Smooth muscle cell (in vitro differentiated cells): ENCODE data around the gene DCAF16. TPM values are rescaled to one million over a fixed set of nuclear protein-coding genes. Genes with fewer than 3 reads are reported as not detected.

Source experiments
- DNase-seq: peaks from one replicate; lab custom pipeline; 2025; ENCODE audit not compliant: unreplicated experiment; lab: John Stamatoyannopoulos, UW
- H2AFZ ChIP-seq: fragments of 200-600 bp; sonication (generic); 2 replicates; pipeline ENCODE4 v1.6.0; 2016; ENCODE audit warnings: antibody characterized with exemption, low read depth, mild to moderate bottlenecking
- H3F3A ChIP-seq: fragments of 200-600 bp; sonication (generic); 2 replicates; pipeline ENCODE4 v1.6.0; 2017; ENCODE audit warnings: antibody characterized with exemption, low read depth
- H3K27ac ChIP-seq: fragments of 200-600 bp; sonication (generic); 2 replicates; pipeline ENCODE4 v1.5.1; 2016; ENCODE audit warnings: low read depth, mild to moderate bottlenecking
- H3K27me3 ChIP-seq: fragments of 200-600 bp; sonication (generic); 2 replicates; pipeline ENCODE4 v1.6.1; 2016; ENCODE audit warnings: low read depth, mild to moderate bottlenecking
- H3K36me3 ChIP-seq: fragments of 200-600 bp; sonication (generic); 2 replicates; pipeline ENCODE4 v1.5.1; 2016; ENCODE audit warnings: low read depth
- H3K4me1 ChIP-seq: fragments of 200-600 bp; sonication (generic); 2 replicates; pipeline ENCODE4 v1.5.1; 2016; ENCODE audit warnings: low read depth
- H3K4me2 ChIP-seq: fragments of 200-600 bp; sonication (generic); 2 replicates; pipeline ENCODE4 v1.6.0; 2016; ENCODE audit warnings: mild to moderate bottlenecking
- H3K4me3 ChIP-seq: fragments of 200-600 bp; sonication (generic); 2 replicates; pipeline ENCODE4 v1.5.1; 2016; ENCODE audit warnings: mild to moderate bottlenecking
- H3K79me2 ChIP-seq: fragments of 200-600 bp; sonication (generic); 2 replicates; pipeline ENCODE4 v1.6.0; 2016; ENCODE audit warnings: low read depth, mild to moderate bottlenecking
- H3K9ac ChIP-seq: fragments of 200-600 bp; sonication (generic); 2 replicates; pipeline ENCODE4 v1.6.0; 2016; ENCODE audit warnings: low read depth
- H3K9me3 ChIP-seq: fragments of 200-600 bp; sonication (generic); replicated peaks from 2 replicates; pipeline ENCODE4 v1.5.1; 2016; ENCODE audit warnings: low read depth
- H4K20me1 ChIP-seq: fragments of 200-600 bp; sonication (generic); 2 replicates; pipeline ENCODE4 v1.6.0; 2016; ENCODE audit warnings: low read depth
- WGBS: methylation state at CpG from one replicate; pipeline ENCODE4 v1.1.7; 2016; ENCODE audit warnings: low lambda C conversion rate; 5-methylcytosine and 5-hydroxymethylcytosine counted together
- polyA plus RNA-seq: library from polyadenylated mRNA; unstranded; fragments of >200 nt; fragmentation: Nextera tagmentation; extraction: Ambion mirVana; gene quantifications from 2 replicates; pipeline ENCODE4 v1.2.1, GENCODE V29; 2016
- total RNA-seq: library from RNA; depleted of rRNA; stranded (reverse); fragments of >200 nt; gene quantifications from 2 replicates; pipeline ENCODE4 v1.2.3, GENCODE V29; 2014
- TF ChIP-seq, protein P1 (sequence below): fragments of 200-600 bp; sonication (generic); IDR thresholded peaks from 2 replicates; pipeline ENCODE4 v1.5.1; 2017; ENCODE audit warnings: borderline replicate concordance, mild to moderate bottlenecking, antibody characterized with exemption; ENCODE audit not compliant: insufficient read depth, poor library complexity, severe bottlenecking

DCAF16 gene
- total and polyA plus RNA-seq, 2 experiments from 2014 or later: 6.5 to 19.3 TPM

DNA sequence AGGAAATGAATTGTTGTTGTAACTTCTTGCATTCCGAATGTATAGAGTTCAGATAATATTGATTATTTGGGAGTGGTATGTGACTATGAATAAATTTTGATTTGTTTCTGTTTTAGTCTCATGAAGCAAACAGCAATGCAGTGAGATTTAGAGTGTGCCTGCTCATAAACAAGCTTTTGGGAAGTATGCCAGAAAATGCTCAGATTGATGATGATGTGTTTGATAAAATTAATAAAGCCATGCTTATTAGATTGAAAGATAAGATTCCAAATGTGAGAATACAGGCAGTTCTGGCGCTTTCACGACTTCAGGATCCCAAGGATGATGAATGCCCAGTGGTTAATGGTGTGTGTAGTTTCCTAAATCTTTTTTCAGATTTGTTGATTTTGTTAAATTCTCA lies 2.2 kb upstream of the DCAF16 start:
- H3K79me2 ChIP-seq: peaks cover 69% of the 10 kb centered on the region
- 75% methylated on average over 3 of the region's 3 CpGs for WGBS
- H3K9ac ChIP-seq: no peak overlapping the region
- H3K9me3 ChIP-seq: no peaks in the 10 kb centered on the region
- peak overlapping the region; percentile 90 for H3K4me2 ChIP-seq
- H3F3A ChIP-seq: no peaks in the 10 kb centered on the region
- peaks cover 20% of the 10 kb centered on the region for H4K20me1 ChIP-seq
- DNase-seq: no peak
- peak overlapping the region; percentile 83 for H3K4me3 ChIP-seq
- H3K27ac ChIP-seq: no peak overlapping the region
- H2AFZ ChIP-seq: peak overlapping the region; percentile 92
- H3K36me3 ChIP-seq: no peaks in the 10 kb centered on the region
- TF ChIP-seq, protein P1, sequence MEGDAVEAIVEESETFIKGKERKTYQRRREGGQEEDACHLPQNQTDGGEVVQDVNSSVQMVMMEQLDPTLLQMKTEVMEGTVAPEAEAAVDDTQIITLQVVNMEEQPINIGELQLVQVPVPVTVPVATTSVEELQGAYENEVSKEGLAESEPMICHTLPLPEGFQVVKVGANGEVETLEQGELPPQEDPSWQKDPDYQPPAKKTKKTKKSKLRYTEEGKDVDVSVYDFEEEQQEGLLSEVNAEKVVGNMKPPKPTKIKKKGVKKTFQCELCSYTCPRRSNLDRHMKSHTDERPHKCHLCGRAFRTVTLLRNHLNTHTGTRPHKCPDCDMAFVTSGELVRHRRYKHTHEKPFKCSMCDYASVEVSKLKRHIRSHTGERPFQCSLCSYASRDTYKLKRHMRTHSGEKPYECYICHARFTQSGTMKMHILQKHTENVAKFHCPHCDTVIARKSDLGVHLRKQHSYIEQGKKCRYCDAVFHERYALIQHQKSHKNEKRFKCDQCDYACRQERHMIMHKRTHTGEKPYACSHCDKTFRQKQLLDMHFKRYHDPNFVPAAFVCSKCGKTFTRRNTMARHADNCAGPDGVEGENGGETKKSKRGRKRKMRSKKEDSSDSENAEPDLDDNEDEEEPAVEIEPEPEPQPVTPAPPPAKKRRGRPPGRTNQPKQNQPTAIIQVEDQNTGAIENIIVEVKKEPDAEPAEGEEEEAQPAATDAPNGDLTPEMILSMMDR: no peak
- no peaks in the 10 kb centered on the region for H3K27me3 ChIP-seq
- peaks cover 35% of the 10 kb centered on the region for H3K4me1 ChIP-seq

DNA sequence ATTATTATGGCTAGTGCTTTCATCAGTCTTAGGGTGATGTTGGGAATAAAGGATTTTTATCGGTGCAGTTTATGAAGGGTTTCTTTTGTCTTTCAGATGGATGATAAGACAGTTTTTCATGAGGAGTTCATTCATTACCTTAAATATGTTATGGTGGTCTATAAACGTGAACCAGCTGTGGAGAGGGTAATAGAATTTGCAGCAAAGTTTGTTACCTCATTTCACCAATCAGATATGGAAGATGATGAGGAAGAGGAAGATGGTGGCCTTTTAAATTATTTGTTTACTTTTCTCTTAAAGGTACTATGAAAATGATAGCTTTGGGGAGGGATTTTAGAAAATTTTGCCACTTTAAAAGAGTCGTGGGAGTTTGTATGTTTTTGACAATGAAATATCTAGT lies 1.6 kb upstream of the DCAF16 start:
- H3K4me2 ChIP-seq: peak overlapping the region; percentile 90
- no peak overlapping the region for H3K27ac ChIP-seq
- no peak overlapping the region for H3K9ac ChIP-seq

DNA sequence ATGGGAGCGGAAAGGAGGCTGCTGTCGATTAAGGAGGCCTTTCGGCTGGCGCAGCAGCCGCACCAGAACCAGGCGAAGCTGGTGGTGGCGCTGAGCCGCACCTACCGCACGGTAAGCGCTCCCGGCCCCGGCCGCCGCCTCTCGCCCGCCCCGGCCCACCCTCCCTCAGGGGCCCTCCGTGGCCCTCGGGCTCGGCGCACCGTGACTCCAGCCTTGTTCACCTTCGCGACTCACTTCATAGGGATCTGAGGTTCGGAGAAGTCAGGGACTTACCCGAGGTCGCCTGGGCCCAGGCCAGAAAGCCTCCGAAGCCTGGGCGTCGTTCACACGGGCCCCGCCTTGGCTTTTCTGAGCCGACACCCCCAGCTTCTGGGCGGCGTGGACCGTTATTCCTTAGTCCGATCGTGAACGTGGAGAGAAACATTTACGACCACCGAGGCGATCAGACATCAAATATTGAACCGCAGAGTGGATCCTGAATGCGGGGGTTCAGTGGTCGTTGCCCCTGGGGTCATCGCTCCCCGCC lies 584 bp upstream of the DCAF16 start:
- Histone ChIP-seq H3K4me3 (peak overlapping the region; percentile 83), H3K9me3 (no peaks in the 10 kb centered on the region), H3K9ac (peak overlapping the region; percentile 67), H3F3A (no peaks in the 10 kb centered on the region), H3K4me1 (peaks cover 48% of the 10 kb centered on the region), H3K4me2 (peak overlapping the region; percentile 90), H2AFZ (peak overlapping the region; percentile 92), H3K27me3 (no peaks in the 10 kb centered on the region), H3K79me2 (peaks cover 82% of the 10 kb centered on the region), H3K36me3 (no peaks in the 10 kb centered on the region), H4K20me1 (peaks cover 37% of the 10 kb centered on the region), H3K27ac (no peak overlapping the region)
- under 1% methylated on average over 28 of the region's 48 CpGs for WGBS
- TF ChIP-seq, protein P1: no peak
- no peak for DNase-seq

More for the DNA sequence above, 1.6 kb upstream of the DCAF16 start:
- DNase-seq: no peak
- no peaks in the 10 kb centered on the region for H3K27me3 ChIP-seq
- H2AFZ ChIP-seq: peak overlapping the region; percentile 92
- peaks cover 42% of the 10 kb centered on the region for H3K4me1 ChIP-seq
- no peaks in the 10 kb centered on the region for H3F3A ChIP-seq
- WGBS: 21% methylated on average over 3 of the region's 3 CpGs
- H3K36me3 ChIP-seq: no peaks in the 10 kb centered on the region
- H3K9me3 ChIP-seq: no peaks in the 10 kb centered on the region
- peaks cover 72% of the 10 kb centered on the region for H3K79me2 ChIP-seq
- H4K20me1 ChIP-seq: peaks cover 27% of the 10 kb centered on the region
- TF ChIP-seq, protein P1: no peak
- H3K4me3 ChIP-seq: peak overlapping the region; percentile 83

DNA sequence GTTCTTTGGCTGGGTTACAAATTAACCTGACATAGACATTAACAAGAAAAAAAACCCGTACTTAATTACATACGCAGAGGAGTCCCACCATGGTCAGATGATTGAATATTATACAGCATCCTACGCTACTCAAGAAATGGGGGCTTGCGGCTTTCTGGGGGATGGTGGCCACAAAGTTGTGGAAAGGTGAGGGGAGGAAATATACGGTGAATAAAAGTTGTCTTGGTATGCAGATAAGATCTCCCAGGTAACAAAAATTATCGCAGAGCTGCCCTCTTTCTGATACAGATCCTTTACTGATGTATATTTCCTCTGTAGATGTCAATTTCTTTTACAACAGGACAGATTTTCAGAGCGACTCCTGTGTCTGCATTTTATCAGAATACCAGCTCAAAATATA lies 890 bp downstream of the DCAF16 start:
- Histone ChIP-seq H3K4me3 (peak overlapping the region; percentile 83), H3K9ac (peak overlapping the region; percentile 98), H4K20me1 (peaks cover 52% of the 10 kb centered on the region), H3K4me1 (peaks cover 48% of the 10 kb centered on the region), H3K27ac (peak overlapping the region; percentile 97), H3K79me2 (peaks cover 92% of the 10 kb centered on the region), H2AFZ (no peak overlapping the region), H3F3A (no peaks in the 10 kb centered on the region), H3K36me3 (no peaks in the 10 kb centered on the region), H3K27me3 (no peaks in the 10 kb centered on the region), H3K9me3 (no peaks in the 10 kb centered on the region), H3K4me2 (peak overlapping the region; percentile 87)
- TF ChIP-seq, protein P1: no peak
- DNase-seq: no peak
- WGBS: 7% methylated on average over 7 of the region's 7 CpGs
